ENCODE measurements around the gene KCTD21. TPM values are rescaled to one million over a fixed set of nuclear protein-coding genes. Genes with fewer than 3 reads are reported as not detected.

The KCTD21 gene
- total RNA-seq, 3 donors from 2014 or later = 8.5 to 13.1 (median 8.8) TPM

DNA sequence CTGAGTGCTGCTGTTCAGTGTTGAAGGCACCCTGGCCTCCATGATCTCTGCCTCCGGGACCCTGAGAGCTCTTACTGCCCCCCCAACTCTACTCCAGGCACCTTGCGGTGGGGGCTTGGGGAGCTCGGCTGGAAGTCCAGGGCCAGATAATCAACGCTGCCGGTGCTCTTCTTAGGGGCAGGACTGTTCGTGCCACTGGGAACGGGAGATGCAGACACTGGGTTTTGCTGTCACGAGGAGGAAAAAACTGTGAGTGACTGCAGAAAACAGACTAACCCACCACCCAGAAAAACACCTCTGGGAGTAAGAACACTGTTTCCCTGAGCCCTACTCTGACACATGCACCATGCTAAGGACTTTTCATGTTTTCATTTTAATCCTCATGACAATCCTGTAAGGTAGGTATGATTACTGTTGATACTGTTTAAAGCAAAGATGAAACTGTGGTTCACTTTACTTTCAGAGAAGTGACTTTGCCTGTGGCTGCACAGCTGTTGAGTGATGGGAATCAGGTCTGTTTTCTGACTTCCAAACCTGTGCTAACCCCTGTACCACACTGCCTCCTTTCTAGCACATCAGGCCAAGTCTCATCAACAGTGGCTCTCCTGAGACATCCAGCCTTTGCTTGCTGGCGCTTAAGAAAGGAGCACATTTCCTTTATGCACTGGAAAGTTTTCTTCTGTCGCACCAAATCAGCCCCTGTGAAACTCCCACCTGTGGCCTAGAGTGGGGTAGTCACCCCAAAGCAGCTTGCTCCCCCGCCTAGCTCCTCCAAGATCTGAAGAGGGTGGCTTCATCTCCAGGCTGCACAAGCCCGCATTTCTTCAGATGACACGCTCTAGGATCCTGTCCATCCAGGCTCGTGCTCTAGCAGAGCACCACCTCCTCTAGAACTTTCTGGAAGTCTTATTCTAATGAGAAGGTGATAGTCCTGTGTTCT, 32.1 kb upstream of the KCTD21 start:
- H3K9me3 ChIP-seq = no peaks in the 10 kb centered on the region
- intact Hi-C loops (cut with DNase I; ENCODE audit: low total_unique reads) = no loop called here
- TF ChIP-seq POLR2A (IDR thresholded peaks at IDR 0.05) = no peak
- no peak for TF ChIP-seq POLR2AphosphoS5 (IDR thresholded peaks at IDR 0.05)
- TF ChIP-seq, protein P1, sequence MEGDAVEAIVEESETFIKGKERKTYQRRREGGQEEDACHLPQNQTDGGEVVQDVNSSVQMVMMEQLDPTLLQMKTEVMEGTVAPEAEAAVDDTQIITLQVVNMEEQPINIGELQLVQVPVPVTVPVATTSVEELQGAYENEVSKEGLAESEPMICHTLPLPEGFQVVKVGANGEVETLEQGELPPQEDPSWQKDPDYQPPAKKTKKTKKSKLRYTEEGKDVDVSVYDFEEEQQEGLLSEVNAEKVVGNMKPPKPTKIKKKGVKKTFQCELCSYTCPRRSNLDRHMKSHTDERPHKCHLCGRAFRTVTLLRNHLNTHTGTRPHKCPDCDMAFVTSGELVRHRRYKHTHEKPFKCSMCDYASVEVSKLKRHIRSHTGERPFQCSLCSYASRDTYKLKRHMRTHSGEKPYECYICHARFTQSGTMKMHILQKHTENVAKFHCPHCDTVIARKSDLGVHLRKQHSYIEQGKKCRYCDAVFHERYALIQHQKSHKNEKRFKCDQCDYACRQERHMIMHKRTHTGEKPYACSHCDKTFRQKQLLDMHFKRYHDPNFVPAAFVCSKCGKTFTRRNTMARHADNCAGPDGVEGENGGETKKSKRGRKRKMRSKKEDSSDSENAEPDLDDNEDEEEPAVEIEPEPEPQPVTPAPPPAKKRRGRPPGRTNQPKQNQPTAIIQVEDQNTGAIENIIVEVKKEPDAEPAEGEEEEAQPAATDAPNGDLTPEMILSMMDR (IDR thresholded peaks at IDR 0.05) = no peak
- no peaks in the 10 kb centered on the region for H3K27me3 ChIP-seq
- H3K4me1 ChIP-seq = no peaks in the 10 kb centered on the region
- no peak overlapping the region for H3K4me3 ChIP-seq
- no peaks in the 10 kb centered on the region for H3K36me3 ChIP-seq
- no peak for DNase-seq (ENCODE audit: low spot score in 2 of 2)
- H3K27ac ChIP-seq = no peak overlapping the region

DNA sequence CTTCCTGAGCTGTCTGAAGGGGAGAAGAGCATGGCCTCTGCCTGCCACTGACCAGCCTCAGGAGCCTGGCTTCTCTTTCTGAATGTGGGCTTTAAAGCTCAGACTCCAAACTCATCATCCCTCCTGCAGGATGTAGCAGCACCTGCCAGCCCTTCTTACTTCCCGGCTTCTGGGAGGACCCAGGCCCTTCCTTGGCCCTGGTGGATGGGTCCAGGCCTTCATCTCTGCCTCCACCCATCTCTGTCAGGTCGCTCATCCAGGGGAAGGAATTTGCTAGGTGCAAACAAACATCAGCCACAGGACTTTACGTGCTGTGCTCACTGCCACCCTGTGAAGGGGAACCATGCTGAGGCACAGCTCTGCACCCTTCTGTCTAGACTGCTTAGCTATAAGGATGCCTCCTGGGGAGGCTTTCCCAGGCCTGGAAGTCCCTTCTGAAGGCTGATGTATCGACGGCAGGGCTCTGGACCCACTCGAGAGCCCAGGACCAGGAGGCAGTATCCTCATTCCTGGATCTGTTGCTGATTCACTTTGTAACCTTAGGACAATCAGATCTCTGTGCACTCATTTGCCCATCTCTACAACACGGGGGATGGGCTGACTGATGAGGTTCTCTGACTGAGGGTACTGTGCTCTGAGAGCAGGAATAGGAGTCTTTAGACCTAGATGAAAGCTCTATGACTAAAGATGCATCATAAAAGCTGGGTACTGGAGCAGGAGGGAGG, 31.2 kb upstream of the KCTD21 start:
- no peaks in the 10 kb centered on the region for H3K4me1 ChIP-seq
- intact Hi-C loops (cut with DNase I; ENCODE audit: low total_unique reads) = no loop called here
- H3K27ac ChIP-seq = no peak overlapping the region
- no peak overlapping the region for H3K4me3 ChIP-seq
- no peaks in the 10 kb centered on the region for H3K36me3 ChIP-seq
- no peaks in the 10 kb centered on the region for H3K9me3 ChIP-seq
- TF ChIP-seq POLR2AphosphoS5 (IDR thresholded peaks at IDR 0.05) (no peak), POLR2A (IDR thresholded peaks at IDR 0.05) (no peak)
- TF ChIP-seq, protein P1 (IDR thresholded peaks at IDR 0.05) = no peak
- H3K27me3 ChIP-seq = no peaks in the 10 kb centered on the region
- peak in 1 of 2 donors; percentile 24 for DNase-seq (ENCODE audit: low spot score in 2 of 2)

DNA sequence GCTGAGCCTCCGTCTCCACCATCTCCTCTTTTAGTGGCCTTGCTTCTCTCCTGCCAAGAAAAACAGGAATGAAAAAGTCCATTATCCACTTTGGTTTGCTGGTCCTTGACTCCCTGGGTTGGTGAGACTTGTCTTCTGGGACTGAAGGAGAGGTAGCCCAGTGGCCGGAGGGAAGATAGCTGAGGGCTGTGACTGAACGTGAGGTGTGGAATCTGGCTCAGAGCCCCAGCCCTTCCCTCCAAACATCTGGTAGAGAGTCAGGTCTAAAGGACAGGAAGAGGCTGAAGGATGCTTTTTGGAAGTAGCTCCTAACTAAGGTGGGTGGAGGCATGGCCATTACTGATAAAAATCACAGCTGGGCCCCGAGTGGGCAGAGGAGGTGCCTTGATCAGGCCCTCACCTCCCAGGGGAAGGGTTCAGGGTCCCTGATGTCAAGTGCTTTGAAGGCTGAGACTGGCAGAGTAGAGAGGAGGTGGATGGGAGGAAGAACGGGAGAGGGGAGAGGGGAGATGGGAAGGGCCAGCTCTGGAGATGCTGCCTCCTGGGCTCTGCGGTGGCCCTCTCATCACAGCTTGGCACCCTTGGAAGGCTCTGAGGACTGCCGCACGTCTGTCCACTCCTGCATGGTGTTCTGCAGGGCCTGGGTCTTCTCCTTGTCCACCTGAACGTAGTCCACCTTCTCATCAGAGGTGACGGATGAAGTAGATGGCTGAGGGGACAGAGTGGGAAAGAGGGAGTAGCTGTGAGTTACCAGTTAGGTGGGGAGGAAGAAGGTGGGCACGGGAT, 30.5 kb upstream of the KCTD21 start:
- no peaks in the 10 kb centered on the region for H3K36me3 ChIP-seq
- no peak for DNase-seq (ENCODE audit: low spot score in 2 of 2)
- H3K27ac ChIP-seq = no peak overlapping the region
- no peak for TF ChIP-seq POLR2A (IDR thresholded peaks at IDR 0.05)
- TF ChIP-seq, protein P1 (IDR thresholded peaks at IDR 0.05) = no peak
- TF ChIP-seq POLR2AphosphoS5 (IDR thresholded peaks at IDR 0.05) = no peak
- H3K4me1 ChIP-seq = no peaks in the 10 kb centered on the region
- H3K9me3 ChIP-seq = no peaks in the 10 kb centered on the region
- H3K27me3 ChIP-seq = no peaks in the 10 kb centered on the region
- intact Hi-C loops (cut with DNase I; ENCODE audit: low total_unique reads) = no loop called here
- no peak overlapping the region for H3K4me3 ChIP-seq

DNA sequence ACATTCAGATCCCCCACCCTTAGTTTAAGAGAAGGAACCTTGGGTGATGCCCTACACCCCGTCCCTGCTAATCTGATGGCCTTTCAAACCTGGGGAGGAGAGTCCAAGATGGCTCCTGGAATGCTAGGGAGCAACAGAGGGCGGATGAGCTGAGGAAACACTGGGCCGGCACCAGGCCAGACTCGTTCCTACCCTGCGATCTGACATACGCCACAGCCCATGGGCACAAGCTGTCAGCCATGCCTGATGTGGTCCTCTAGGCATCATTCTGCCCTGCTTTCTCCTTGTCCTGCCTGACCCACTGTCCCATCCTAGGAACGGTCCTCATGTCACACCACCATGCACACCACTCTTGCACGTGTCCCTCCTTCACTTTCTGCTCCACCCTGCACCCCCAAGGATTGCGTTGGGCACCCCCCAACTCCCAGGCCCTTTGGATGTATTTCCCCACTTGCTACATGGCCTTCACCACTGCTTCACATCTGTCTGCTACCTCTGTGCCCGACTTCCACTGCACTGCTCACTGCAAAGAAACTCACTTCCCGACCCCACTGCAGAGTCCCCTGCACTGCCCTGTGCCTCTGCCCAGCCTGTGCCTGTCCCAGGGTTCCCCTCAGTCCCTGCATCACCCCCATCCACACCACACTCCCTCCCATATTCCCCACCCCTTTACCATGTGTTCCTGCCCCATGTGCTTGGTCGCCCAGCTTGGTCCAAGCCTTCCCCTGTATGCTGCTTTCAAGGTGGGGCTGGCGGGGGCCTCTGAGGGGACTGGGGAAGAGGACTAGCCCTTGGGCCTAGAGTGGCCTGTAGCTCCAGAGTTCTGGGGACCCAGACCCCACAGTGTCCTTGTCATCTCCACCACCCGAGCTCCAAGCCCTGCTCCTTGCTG, 29.5 kb upstream of the KCTD21 start:
- H3K36me3 ChIP-seq = no peaks in the 10 kb centered on the region
- intact Hi-C loops (cut with DNase I; ENCODE audit: low total_unique reads) = no loop called here
- no peak overlapping the region for H3K4me3 ChIP-seq
- H3K9me3 ChIP-seq = no peaks in the 10 kb centered on the region
- peak overlapping the region in 1 of 2 donors; percentile 22 for H3K27ac ChIP-seq
- no peak for TF ChIP-seq POLR2AphosphoS5 (IDR thresholded peaks at IDR 0.05)
- TF ChIP-seq, protein P1 (IDR thresholded peaks at IDR 0.05) = no peak
- no peak for TF ChIP-seq POLR2A (IDR thresholded peaks at IDR 0.05)
- no peaks in the 10 kb centered on the region for H3K27me3 ChIP-seq
- peak in 1 of 2 donors; percentile 41 for DNase-seq (ENCODE audit: low spot score in 2 of 2)
- no peaks in the 10 kb centered on the region for H3K4me1 ChIP-seq
